ENCODE data around the gene DPPA5. TPM values are rescaled to one million over a fixed set of nuclear protein-coding genes. Genes with fewer than 3 reads are reported as not detected.
"Not testable (repeated sequence)": the region's sequence is repeated elsewhere in the genome, so short reads cannot be mapped to it uniquely, and the experiment has no call there.

DPPA5 gene
- total and polyA plus RNA-seq, 5 donors from 2014 or later: not detected

DNA sequence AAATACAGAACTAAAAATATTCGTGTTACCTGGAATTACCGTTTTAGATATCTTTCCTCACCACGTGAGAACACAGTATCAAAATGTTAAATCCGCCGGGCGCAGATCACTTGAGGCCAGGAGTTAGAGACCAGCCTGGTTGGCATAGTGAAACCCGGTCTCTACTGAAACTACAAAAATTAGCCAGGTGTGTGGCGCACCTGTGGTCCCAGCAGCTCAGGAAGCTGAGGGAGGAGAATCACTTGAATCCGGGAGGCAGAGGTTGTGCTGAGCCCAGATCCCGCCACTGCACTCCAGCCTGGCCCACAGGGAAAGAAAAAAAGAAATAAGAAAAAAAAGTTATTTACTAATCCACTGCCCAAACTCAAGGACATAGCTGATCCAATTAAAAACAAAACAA is 35.8 kb upstream of the DPPA5 start:
- Histone ChIP-seq H3K9me3 (ENCODE audit: control insufficient read depth in 2 of 2, low read length in 2 of 2) (no peaks in the 10 kb centered on the region), H3K4me3 (ENCODE audit: low read depth, low read length) (no peak overlapping the region), H3K27me3 (ENCODE audit: control insufficient read depth, insufficient read depth, low read length) (no peaks in the 10 kb centered on the region), H3K4me1 (ENCODE audit: control insufficient read depth, insufficient read depth, low read length, poor library complexity, severe bottlenecking) (peaks cover 9% of the 10 kb centered on the region), H3K27ac (ENCODE audit: insufficient read depth, low read length, poor library complexity, severe bottlenecking) (no peak overlapping the region), H3K36me3 (ENCODE audit: control insufficient read depth, insufficient read depth, low read length) (no peaks in the 10 kb centered on the region)
- Mint-ChIP-seq H3K4me3 (peak overlapping the region in 1 of 4 donors; percentile 95), H3K27ac (no peak overlapping the region), H3K9me3 (peaks cover 0 to 1% (median 0%) of the 10 kb centered on the region in 7 donors), H3K36me3 (no peaks in the 10 kb centered on the region), H3K4me1 (peaks cover 6 to 35% (median 17%) of the 10 kb centered on the region in 4 donors), H3K27me3 (no peaks in the 10 kb centered on the region)
- no peak for ATAC-seq (ENCODE audit: low read depth in 2 of 2)
- DNase-seq: no peak

DNA sequence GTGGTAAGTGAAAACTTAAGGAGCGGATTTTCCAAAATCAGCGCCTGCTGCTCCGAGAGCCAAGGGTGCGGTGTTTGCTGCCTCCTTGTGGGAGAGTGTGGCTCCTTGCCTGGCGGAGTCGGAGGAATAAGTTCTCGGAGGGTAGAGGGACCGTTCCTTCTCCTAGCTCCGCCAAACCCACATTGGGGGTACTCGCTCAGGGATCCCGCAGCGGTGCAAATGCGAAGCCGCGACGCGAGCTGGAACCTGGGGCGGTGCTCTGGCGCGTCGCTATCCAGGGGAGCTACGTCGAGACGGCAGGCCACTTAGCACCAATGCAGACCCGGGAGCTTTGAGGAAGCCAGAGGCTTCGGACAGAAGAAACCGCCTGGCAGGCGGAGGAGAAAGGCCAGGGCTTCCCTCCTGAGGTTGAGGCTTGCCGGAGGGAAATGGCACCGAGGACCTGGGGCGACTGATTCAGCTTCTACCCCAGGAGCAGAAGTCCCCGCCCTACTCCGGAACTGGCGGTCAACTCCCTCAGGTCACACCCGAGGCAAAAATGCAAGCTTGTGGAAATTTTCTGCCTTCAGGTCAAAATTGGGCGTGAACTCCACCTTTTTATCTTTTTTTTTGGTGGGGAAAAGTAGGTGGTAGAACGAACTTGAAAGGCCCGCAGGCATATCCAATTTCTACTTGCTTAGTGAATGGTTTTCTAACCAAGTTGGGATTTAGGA is 34.9 kb upstream of the DPPA5 start:
- Mint-ChIP-seq H3K4me1 (peaks cover 6 to 30% (median 16%) of the 10 kb centered on the region in 4 donors), H3K27me3 (no peaks in the 10 kb centered on the region), H3K36me3 (no peaks in the 10 kb centered on the region), H3K9me3 (peaks cover 0 to 1% (median 0%) of the 10 kb centered on the region in 7 donors), H3K4me3 (peak overlapping the region; percentile 87 to 95 (median 87)), H3K27ac (peak overlapping the region; percentile 32 to 75 (median 44))
- no peaks in the 10 kb centered on the region for H3K9me3 ChIP-seq (ENCODE audit: control insufficient read depth in 2 of 2, low read length in 2 of 2)
- DNase-seq (peak; percentile 13 to 84 (median 33)), ATAC-seq (ENCODE audit: low read depth in 2 of 2) (peak; percentile 72 to 79)
- peak overlapping the region; percentile 55 for H3K27ac ChIP-seq (ENCODE audit: insufficient read depth, low read length, poor library complexity, severe bottlenecking)
- H3K27me3 ChIP-seq (ENCODE audit: control insufficient read depth, insufficient read depth, low read length): no peaks in the 10 kb centered on the region
- no peaks in the 10 kb centered on the region for H3K36me3 ChIP-seq (ENCODE audit: control insufficient read depth, insufficient read depth, low read length)
- H3K4me3 ChIP-seq (ENCODE audit: low read depth, low read length): peak overlapping the region; percentile 82
- peaks cover 9% of the 10 kb centered on the region for H3K4me1 ChIP-seq (ENCODE audit: control insufficient read depth, insufficient read depth, low read length, poor library complexity, severe bottlenecking)

DNA sequence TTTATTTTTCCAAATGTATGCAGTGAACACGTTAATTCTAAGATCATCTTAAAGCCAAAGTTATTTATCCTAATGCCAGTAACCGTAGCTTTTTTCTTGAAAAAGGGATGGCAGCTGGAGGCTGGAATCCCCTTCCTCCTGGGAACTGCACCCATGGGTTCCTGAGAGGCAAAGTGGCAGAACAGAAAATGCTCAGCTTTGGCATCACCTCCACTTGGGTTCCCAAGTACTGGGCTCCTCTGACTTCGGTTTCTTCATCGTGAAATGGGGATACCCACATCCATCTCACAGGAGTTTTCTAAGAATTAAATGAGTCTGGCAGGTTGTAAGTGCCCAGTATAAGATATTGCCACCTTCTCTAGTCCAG is 34.3 kb upstream of the DPPA5 start:
- Mint-ChIP-seq H3K4me1 (peaks cover 6 to 25% (median 16%) of the 10 kb centered on the region in 4 donors), H3K27me3 (no peaks in the 10 kb centered on the region), H3K36me3 (no peaks in the 10 kb centered on the region), H3K4me3 (peak overlapping the region; percentile 87 to 95 (median 87)), H3K9me3 (peaks cover 0 to 1% (median 0%) of the 10 kb centered on the region in 7 donors), H3K27ac (peak overlapping the region; percentile 32 to 75 (median 44))
- Histone ChIP-seq H3K9me3 (ENCODE audit: control insufficient read depth in 2 of 2, low read length in 2 of 2) (no peaks in the 10 kb centered on the region), H3K27me3 (ENCODE audit: control insufficient read depth, insufficient read depth, low read length) (no peaks in the 10 kb centered on the region), H3K36me3 (ENCODE audit: control insufficient read depth, insufficient read depth, low read length) (no peaks in the 10 kb centered on the region), H3K4me3 (ENCODE audit: low read depth, low read length) (peak overlapping the region; percentile 82), H3K27ac (ENCODE audit: insufficient read depth, low read length, poor library complexity, severe bottlenecking) (no peak overlapping the region), H3K4me1 (ENCODE audit: control insufficient read depth, insufficient read depth, low read length, poor library complexity, severe bottlenecking) (peaks cover 9% of the 10 kb centered on the region)
- ATAC-seq (ENCODE audit: low read depth in 2 of 2) (peak in 1 of 2 donors; percentile 11), DNase-seq (no peak)

DNA sequence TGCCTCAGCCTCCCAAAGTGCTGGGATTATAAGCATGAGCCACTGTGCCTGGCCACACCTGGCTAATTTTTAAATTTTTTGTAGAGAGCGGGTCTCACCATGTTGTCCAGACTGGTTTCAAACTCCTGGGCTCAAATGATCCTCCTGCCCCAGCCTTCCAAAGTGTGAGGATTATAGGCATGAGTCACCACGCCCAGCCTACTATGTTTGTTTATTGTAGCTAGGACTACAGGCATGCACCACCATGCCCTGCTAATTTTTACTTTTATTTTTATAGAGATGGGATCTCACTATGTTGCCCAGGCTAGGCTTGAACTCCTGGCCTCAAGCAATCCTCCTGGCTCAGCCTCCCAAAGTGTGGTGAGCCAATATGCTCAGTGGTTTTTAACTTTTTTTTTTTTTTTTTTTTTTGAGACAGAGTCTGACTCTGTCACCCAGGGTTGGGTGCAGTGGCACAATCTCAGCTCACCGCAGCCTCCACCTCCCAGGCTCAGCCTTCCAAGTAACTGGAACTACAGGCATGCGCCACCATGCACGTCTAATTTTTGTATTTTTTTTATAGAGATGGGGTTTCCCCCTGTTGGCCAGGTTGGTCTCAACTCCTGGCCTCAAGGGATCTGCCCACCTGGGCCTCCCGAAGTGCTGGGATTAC is 28.5 kb upstream of the DPPA5 start:
- no peaks in the 10 kb centered on the region for H3K36me3 Mint-ChIP-seq
- Histone ChIP-seq H3K4me1 (ENCODE audit: control insufficient read depth, insufficient read depth, low read length, poor library complexity, severe bottlenecking) (no peaks in the 10 kb centered on the region), H3K27ac (ENCODE audit: insufficient read depth, low read length, poor library complexity, severe bottlenecking) (no peak overlapping the region), H3K9me3 (ENCODE audit: control insufficient read depth in 2 of 2, low read length in 2 of 2) (no peaks in the 10 kb centered on the region), H3K36me3 (ENCODE audit: control insufficient read depth, insufficient read depth, low read length) (no peaks in the 10 kb centered on the region), H3K4me3 (ENCODE audit: low read depth, low read length) (no peak overlapping the region), H3K27me3 (ENCODE audit: control insufficient read depth, insufficient read depth, low read length) (no peaks in the 10 kb centered on the region)
- no peaks in the 10 kb centered on the region for H3K4me1 Mint-ChIP-seq
- ATAC-seq (ENCODE audit: low read depth in 2 of 2): no peak
- no peaks in the 10 kb centered on the region for H3K9me3 Mint-ChIP-seq
- peaks cover 11% of the 10 kb centered on the region for H3K27me3 Mint-ChIP-seq
- no peak overlapping the region for H3K27ac Mint-ChIP-seq
- no peak overlapping the region for H3K4me3 Mint-ChIP-seq
- DNase-seq: no peak

DNA sequence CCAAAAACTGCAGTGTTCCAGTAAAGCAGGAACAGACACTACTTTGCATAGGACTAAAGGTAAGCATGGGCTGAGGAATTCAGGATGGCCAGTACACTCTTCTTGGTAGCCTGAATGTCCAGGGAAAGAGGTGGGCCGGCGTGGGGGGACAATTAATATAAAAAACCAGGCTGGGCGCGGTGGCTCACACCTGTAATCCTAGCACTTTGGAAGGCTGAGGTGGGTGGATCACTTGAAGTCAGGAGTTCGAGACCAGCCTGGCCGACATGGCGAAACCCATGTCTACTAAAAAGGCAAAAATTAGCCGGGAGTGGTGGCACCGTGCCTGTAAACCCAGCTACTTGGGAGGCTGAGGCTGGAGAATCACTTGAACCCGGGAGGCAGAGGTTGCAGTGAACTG is 27.5 kb upstream of the DPPA5 start:
- not testable (repeated sequence) for H3K36me3 ChIP-seq (ENCODE audit: control insufficient read depth, insufficient read depth, low read length); H3K36me3 Mint-ChIP-seq; DNase-seq; H3K27me3 ChIP-seq (ENCODE audit: control insufficient read depth, insufficient read depth, low read length); H3K9me3 ChIP-seq (ENCODE audit: control insufficient read depth in 2 of 2, low read length in 2 of 2); H3K4me3 ChIP-seq (ENCODE audit: low read depth, low read length); H3K4me1 Mint-ChIP-seq; H3K27ac ChIP-seq (ENCODE audit: insufficient read depth, low read length, poor library complexity, severe bottlenecking); ATAC-seq (ENCODE audit: low read depth in 2 of 2); H3K9me3 Mint-ChIP-seq; H3K27ac Mint-ChIP-seq; H3K4me1 ChIP-seq (ENCODE audit: control insufficient read depth, insufficient read depth, low read length, poor library complexity, severe bottlenecking)
- peak overlapping the region in 1 of 4 donors; percentile 57 for H3K4me3 Mint-ChIP-seq
- peaks cover 11% of the 10 kb centered on the region for H3K27me3 Mint-ChIP-seq

DNA sequence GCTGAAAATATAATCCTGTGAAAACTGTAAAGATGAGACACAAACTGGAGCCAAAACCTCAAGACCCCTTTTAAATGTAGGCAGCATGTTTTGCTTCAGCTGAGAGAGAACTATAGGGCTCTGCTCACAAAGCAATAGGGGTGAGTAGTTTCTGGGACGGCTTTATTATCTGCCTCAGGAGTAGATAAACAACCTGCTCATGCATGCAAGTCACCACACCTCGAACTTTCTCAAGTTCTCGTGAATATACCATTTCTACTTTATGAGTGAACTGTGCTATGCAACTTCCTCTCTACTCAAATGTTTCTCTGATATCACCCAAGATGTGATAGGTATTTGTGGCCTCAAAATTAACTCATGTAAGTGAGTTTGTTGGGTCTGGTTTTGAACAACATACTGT is 23.1 kb upstream of the DPPA5 start:
- DNase-seq (no peak), ATAC-seq (ENCODE audit: low read depth in 2 of 2) (no peak)
- H3K27ac ChIP-seq (ENCODE audit: insufficient read depth, low read length, poor library complexity, severe bottlenecking): no peak overlapping the region
- Mint-ChIP-seq H3K9me3 (peaks cover 0 to 2% (median 0%) of the 10 kb centered on the region in 7 donors), H3K36me3 (no peaks in the 10 kb centered on the region), H3K27ac (peak overlapping the region in 1 of 3 donors; percentile 15), H3K27me3 (peaks cover 11% of the 10 kb centered on the region), H3K4me3 (no peak overlapping the region), H3K4me1 (no peaks in the 10 kb centered on the region)
- no peaks in the 10 kb centered on the region for H3K36me3 ChIP-seq (ENCODE audit: control insufficient read depth, insufficient read depth, low read length)
- no peaks in the 10 kb centered on the region for H3K4me1 ChIP-seq (ENCODE audit: control insufficient read depth, insufficient read depth, low read length, poor library complexity, severe bottlenecking)
- peaks cover 2% of the 10 kb centered on the region in 2 experiments for H3K9me3 ChIP-seq (ENCODE audit: control insufficient read depth in 2 of 2, low read length in 2 of 2)
- H3K27me3 ChIP-seq (ENCODE audit: control insufficient read depth, insufficient read depth, low read length): no peaks in the 10 kb centered on the region
- no peak overlapping the region for H3K4me3 ChIP-seq (ENCODE audit: low read depth, low read length)

DNA sequence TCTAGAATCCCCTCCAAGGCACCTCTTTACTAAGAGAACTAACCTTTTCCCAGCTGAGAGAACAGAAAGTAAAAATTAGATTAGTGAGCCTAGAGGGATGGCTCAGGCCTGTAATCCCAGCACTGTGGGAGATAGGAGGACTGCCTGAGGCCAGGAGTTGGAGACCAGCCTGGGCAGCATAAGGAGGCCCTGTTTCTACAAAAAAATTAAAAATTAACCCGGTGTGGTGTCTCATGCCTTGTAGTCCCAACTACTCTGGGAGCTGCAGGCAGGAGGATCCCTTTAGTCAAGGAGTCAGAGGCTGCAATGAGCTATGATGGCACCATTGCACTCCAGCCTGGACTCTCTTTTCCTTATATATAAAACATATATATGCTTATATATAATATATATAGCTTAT is 21.1 kb upstream of the DPPA5 start:
- Mint-ChIP-seq H3K4me3 (no peak overlapping the region), H3K4me1 (no peaks in the 10 kb centered on the region), H3K36me3 (no peaks in the 10 kb centered on the region), H3K27me3 (peaks cover 4% of the 10 kb centered on the region), H3K9me3 (peaks cover 0 to 3% (median 0%) of the 10 kb centered on the region in 7 donors), H3K27ac (no peak overlapping the region)
- Histone ChIP-seq H3K27me3 (ENCODE audit: control insufficient read depth, insufficient read depth, low read length) (no peaks in the 10 kb centered on the region), H3K9me3 (ENCODE audit: control insufficient read depth in 2 of 2, low read length in 2 of 2) (peaks cover 2 to 8% of the 10 kb centered on the region in 2 experiments), H3K4me3 (ENCODE audit: low read depth, low read length) (no peak overlapping the region), H3K36me3 (ENCODE audit: control insufficient read depth, insufficient read depth, low read length) (no peaks in the 10 kb centered on the region), H3K4me1 (ENCODE audit: control insufficient read depth, insufficient read depth, low read length, poor library complexity, severe bottlenecking) (no peaks in the 10 kb centered on the region), H3K27ac (ENCODE audit: insufficient read depth, low read length, poor library complexity, severe bottlenecking) (no peak overlapping the region)
- ATAC-seq (ENCODE audit: low read depth in 2 of 2) (no peak), DNase-seq (no peak)
